Muscle of arm (tissue), 12 donors: ENCODE measurements around the gene TSEN15. TPM values are rescaled to one million over a fixed set of nuclear protein-coding genes. Genes with fewer than 3 reads are reported as not detected.
"Not testable (repeated sequence)": the region's sequence is repeated elsewhere in the genome, so short reads cannot be mapped to it uniquely, and the experiment has no call there.

Source experiments
- DNase-seq: peaks from one replicate; pipeline ENCODE4 v3.0.0-alpha.2; 2013
- polyA plus RNA-seq, 12 donors: library from polyadenylated mRNA; unstranded; fragments of 120-200 nt; gene quantifications; one replicate each; pipeline ENCODE4 v1.2.1, GENCODE V29; 2013; ENCODE audit not compliant: insufficient read length in 12 of 12

Gene TSEN15
- polyA plus RNA-seq, 12 donors: 30.2 to 70.8 (median 40.0) TPM; not detected in 1

GRCh38 chr1:184028854-184029623, 22.5 kb upstream of the TSEN15 start:
- DNase-seq: no peak

- no peak for DNase-seq
Measured at GRCh38 chr1:184030433-184031091, 21.0 kb upstream of the TSEN15 start.

GRCh38 chr1:184031092-184031408, 20.5 kb upstream of the TSEN15 start:
- DNase-seq: no peak

GRCh38 chr1:184031409-184032107, 20.0 kb upstream of the TSEN15 start:
- DNase-seq: no peak

- no peak for DNase-seq
Measured at GRCh38 chr1:184032306-184032929, 19.1 kb upstream of the TSEN15 start.

- DNase-seq: no peak
Measured at GRCh38 chr1:184032930-184033418, 18.6 kb upstream of the TSEN15 start.

- DNase-seq: no peak
Measured at GRCh38 chr1:184033711-184034167, 17.8 kb upstream of the TSEN15 start.

- no peak for DNase-seq
Measured at GRCh38 chr1:184034761-184035379, 16.7 kb upstream of the TSEN15 start.

- no peak for DNase-seq
Measured at GRCh38 chr1:184035719-184036516, 15.6 kb upstream of the TSEN15 start.

GRCh38 chr1:184036517-184036949, 15.0 kb upstream of the TSEN15 start:
- DNase-seq: no peak

- DNase-seq: no peak
Measured at GRCh38 chr1:184037849-184038591, 13.5 kb upstream of the TSEN15 start.

- no peak for DNase-seq
Measured at GRCh38 chr1:184039126-184039525, 12.4 kb upstream of the TSEN15 start.

- DNase-seq: no peak
Measured at GRCh38 chr1:184041731-184042130, 9.8 kb upstream of the TSEN15 start.

GRCh38 chr1:184043315-184043714, 8.2 kb upstream of the TSEN15 start:
- DNase-seq: not testable (repeated sequence)

GRCh38 chr1:184044603-184045376, 6.7 kb upstream of the TSEN15 start:
- DNase-seq: no peak

- DNase-seq: not testable (repeated sequence)
Measured at GRCh38 chr1:184047541-184047940, 4.0 kb upstream of the TSEN15 start.

- no peak for DNase-seq
Measured at GRCh38 chr1:184048561-184049240, 2.8 kb upstream of the TSEN15 start.

- DNase-seq: no peak
Measured at GRCh38 chr1:184049291-184049690, 2.2 kb upstream of the TSEN15 start.
